Measurements from ENCODE around the gene SRXN1. TPM values are rescaled to one million over a fixed set of nuclear protein-coding genes. Genes with fewer than 3 reads are reported as not detected.

Gene SRXN1
- total RNA-seq, 1 donor from 2014 or later = 20.8 TPM

GRCh38 chr20:638579-638978 lies 14.4 kb downstream of the SRXN1 start:
- no peak overlapping the region for H3K27ac Mint-ChIP-seq (ENCODE audit: unreplicated experiment)
- no peaks in the 10 kb centered on the region for H3K27me3 Mint-ChIP-seq (ENCODE audit: low read depth)
- H3K4me3 Mint-ChIP-seq (ENCODE audit: unreplicated experiment) = no peak overlapping the region
- no peak for DNase-seq (ENCODE audit: low spot score)
- H3K36me3 Mint-ChIP-seq (ENCODE audit: low read depth) = no peaks in the 10 kb centered on the region
- no peaks in the 10 kb centered on the region for H3K9me3 Mint-ChIP-seq (ENCODE audit: low read depth)
- TF ChIP-seq, protein P1, sequence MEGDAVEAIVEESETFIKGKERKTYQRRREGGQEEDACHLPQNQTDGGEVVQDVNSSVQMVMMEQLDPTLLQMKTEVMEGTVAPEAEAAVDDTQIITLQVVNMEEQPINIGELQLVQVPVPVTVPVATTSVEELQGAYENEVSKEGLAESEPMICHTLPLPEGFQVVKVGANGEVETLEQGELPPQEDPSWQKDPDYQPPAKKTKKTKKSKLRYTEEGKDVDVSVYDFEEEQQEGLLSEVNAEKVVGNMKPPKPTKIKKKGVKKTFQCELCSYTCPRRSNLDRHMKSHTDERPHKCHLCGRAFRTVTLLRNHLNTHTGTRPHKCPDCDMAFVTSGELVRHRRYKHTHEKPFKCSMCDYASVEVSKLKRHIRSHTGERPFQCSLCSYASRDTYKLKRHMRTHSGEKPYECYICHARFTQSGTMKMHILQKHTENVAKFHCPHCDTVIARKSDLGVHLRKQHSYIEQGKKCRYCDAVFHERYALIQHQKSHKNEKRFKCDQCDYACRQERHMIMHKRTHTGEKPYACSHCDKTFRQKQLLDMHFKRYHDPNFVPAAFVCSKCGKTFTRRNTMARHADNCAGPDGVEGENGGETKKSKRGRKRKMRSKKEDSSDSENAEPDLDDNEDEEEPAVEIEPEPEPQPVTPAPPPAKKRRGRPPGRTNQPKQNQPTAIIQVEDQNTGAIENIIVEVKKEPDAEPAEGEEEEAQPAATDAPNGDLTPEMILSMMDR (IDR thresholded peaks at IDR 0.05) = no peak
- H3K4me1 Mint-ChIP-seq (ENCODE audit: low read depth) = peaks cover 5% of the 10 kb centered on the region

DNA sequence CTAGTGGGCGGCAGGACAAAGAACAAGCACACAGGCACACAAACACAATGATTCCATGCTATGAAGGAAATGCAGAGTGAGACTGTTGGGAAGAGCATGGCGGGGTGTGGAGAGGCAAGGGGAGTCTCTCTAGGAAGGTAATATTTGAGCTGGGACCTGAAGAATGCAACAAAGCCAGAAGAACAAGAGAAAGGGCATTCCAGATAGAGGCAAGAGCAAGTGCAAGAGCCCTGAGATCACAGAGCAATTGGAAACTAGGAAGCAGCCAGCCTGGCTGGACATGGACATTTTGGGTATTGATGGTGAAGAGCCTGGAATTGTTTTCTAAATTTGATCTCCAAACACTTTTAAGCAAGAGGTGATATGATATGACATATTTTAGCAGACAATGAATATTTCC lies 15.4 kb downstream of the SRXN1 start:
- H3K4me1 Mint-ChIP-seq (ENCODE audit: low read depth) = peaks cover 5% of the 10 kb centered on the region
- H3K9me3 Mint-ChIP-seq (ENCODE audit: low read depth) = no peaks in the 10 kb centered on the region
- no peak overlapping the region for H3K4me3 Mint-ChIP-seq (ENCODE audit: unreplicated experiment)
- TF ChIP-seq, protein P1 (IDR thresholded peaks at IDR 0.05) = no peak
- H3K27me3 Mint-ChIP-seq (ENCODE audit: low read depth) = no peaks in the 10 kb centered on the region
- H3K27ac Mint-ChIP-seq (ENCODE audit: unreplicated experiment) = no peak overlapping the region
- DNase-seq (ENCODE audit: low spot score) = no peak
- H3K36me3 Mint-ChIP-seq (ENCODE audit: low read depth) = no peaks in the 10 kb centered on the region

- Mint-ChIP-seq H3K9me3 (ENCODE audit: low read depth) (no peaks in the 10 kb centered on the region), H3K36me3 (ENCODE audit: low read depth) (no peaks in the 10 kb centered on the region), H3K4me3 (ENCODE audit: unreplicated experiment) (no peak overlapping the region), H3K27me3 (ENCODE audit: low read depth) (no peaks in the 10 kb centered on the region), H3K27ac (ENCODE audit: unreplicated experiment) (no peak overlapping the region), H3K4me1 (ENCODE audit: low read depth) (peaks cover 14% of the 10 kb centered on the region)
- TF ChIP-seq, protein P1 (IDR thresholded peaks at IDR 0.05) = no peak
- DNase-seq (ENCODE audit: low spot score) = no peak
These were observed 17.1 kb downstream of the SRXN1 start for GRCh38 chr20:635893-636338.

GRCh38 chr20:635028-635892 lies 17.7 kb downstream of the SRXN1 start:
- DNase-seq (ENCODE audit: low spot score) = no peak
- no peak overlapping the region for H3K4me3 Mint-ChIP-seq (ENCODE audit: unreplicated experiment)
- no peaks in the 10 kb centered on the region for H3K36me3 Mint-ChIP-seq (ENCODE audit: low read depth)
- TF ChIP-seq, protein P1 (IDR thresholded peaks at IDR 0.05) = no peak
- no peaks in the 10 kb centered on the region for H3K27me3 Mint-ChIP-seq (ENCODE audit: low read depth)
- H3K4me1 Mint-ChIP-seq (ENCODE audit: low read depth) = peaks cover 19% of the 10 kb centered on the region
- no peaks in the 10 kb centered on the region for H3K9me3 Mint-ChIP-seq (ENCODE audit: low read depth)
- H3K27ac Mint-ChIP-seq (ENCODE audit: unreplicated experiment) = no peak overlapping the region

DNA sequence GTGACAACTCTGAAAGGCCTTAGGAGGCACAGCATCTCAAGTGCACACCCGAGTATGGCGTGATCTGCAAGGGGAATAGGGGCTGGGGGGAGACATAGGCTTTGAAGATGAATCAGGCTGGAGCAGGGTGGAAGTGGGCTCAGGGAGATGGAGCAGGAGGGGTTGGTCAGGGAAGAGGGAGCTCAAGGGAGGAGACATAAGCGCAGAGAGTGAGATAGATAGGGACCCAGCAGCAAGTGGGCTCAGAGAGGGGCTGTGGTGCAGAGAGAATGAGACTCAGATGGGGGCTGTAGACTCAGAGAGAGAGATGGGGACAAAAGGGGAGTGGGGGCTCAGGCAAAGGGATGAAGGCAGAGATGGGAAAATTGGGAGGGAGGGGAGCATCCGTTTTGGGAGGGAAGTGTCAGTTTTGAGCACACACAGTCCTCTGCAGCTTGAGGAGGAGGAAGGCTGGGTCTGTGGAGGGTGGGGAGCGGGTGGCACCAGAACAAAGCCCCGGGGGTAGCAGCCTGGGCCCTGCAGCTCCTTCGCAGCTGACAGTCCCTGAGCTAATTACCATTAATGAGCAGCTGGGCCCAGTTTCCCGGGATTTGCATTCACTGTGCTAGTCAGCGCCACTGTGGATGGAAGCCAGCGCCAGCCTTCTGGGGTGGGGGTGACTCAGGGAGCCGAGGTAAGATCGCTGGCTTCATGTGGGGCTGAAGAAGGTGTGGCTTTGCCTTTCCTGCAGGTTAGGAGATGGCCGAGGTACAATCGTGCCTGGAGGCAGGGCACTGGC lies 18.7 kb downstream of the SRXN1 start:
- TF ChIP-seq, protein P1 (IDR thresholded peaks at IDR 0.05) = no peak
- Mint-ChIP-seq H3K9me3 (ENCODE audit: low read depth) (no peaks in the 10 kb centered on the region), H3K4me3 (ENCODE audit: unreplicated experiment) (no peak overlapping the region), H3K4me1 (ENCODE audit: low read depth) (peaks cover 19% of the 10 kb centered on the region), H3K36me3 (ENCODE audit: low read depth) (no peaks in the 10 kb centered on the region), H3K27me3 (ENCODE audit: low read depth) (no peaks in the 10 kb centered on the region), H3K27ac (ENCODE audit: unreplicated experiment) (no peak overlapping the region)
- no peak for DNase-seq (ENCODE audit: low spot score)
